ENCODE results near the gene SORL1-AS1.
"Not testable (repeated sequence)": the region's sequence is repeated elsewhere in the genome, so short reads cannot be mapped to it uniquely, and the experiment has no call there.

SORL1-AS1 gene

DNA sequence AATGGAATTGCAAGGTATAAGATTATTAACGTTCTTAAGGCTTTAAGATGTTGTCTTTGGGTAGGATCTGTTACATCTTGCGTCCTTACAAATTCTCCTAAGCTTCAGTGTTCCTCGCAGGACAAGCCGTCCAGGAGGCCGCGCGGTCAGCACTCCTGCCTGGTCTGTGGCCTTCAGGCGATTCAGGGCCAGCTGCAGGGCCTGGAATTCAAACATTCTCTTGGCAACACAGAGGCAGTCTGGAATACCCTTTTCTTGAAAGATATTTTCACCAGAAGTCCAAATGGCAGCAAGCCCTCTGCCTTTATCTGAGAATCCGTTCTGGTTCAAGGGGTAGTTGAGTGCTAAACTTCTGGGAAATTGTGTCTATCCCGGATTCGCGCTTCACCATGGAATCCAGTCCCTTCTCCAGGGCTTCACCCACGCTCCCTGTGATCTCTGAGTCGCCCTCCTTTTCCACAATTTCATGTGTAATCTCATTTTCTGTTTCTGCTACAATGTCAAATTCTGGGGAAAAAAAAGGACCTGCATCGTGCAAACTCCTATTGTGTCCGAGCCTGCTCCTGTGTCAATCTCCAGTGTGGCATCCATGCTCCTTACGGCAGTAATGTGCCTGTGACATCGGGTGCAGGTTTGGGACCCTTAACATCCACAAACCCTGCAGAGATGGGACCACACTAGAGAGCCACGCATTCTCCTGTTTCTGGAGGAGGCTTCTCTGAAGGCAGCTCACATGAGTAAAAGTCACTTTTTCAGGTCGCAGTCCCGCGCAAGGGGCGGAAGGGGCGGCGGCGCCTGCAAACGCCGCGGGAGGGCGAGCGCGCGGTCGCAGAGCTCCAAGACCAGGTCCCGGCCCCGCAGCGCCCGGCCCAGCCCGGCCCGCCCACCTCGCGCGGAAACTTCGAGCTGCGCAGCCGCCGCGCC is 26.0 kb downstream of the SORL1-AS1 start:
- DNase-seq: no peak

DNA sequence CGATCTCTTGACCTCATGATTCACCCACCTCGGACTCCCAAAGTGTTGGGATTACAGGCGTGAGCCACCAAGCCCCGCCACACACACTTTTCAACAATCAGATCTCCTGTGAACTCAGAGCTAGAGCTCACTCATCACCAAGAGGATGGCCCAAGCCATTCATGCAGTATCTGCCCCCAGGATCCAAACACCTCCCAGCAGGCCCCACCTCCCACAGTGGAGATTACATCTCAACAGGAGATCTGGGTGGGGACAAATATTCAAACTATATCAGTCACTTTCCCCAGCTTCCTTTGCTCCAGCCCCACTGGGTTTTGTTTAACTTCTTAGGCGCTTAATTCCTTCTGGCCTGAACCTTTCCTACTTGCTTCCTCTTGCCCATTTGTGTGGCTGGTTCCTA is 26.9 kb downstream of the SORL1-AS1 start:
- no peak for DNase-seq

DNA sequence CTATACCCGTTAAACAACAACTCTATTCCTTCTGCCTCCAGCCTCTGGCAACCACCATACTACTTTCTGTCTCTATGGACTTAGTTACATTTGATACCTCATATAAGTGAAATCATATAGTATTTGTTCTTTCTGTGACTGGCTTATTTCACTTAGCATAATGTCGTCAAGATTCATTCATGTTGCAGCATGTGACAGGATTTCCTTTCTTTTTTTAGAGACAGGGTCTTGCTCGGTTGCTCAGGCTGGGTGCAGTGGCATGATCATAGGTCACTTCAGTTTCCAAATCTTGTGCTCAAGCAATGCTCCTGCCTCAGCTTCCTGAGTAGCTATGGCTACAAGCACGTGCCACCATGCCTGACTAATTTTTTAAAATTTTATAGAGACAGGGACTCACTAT is 30.1 kb downstream of the SORL1-AS1 start:
- DNase-seq: no peak

DNA sequence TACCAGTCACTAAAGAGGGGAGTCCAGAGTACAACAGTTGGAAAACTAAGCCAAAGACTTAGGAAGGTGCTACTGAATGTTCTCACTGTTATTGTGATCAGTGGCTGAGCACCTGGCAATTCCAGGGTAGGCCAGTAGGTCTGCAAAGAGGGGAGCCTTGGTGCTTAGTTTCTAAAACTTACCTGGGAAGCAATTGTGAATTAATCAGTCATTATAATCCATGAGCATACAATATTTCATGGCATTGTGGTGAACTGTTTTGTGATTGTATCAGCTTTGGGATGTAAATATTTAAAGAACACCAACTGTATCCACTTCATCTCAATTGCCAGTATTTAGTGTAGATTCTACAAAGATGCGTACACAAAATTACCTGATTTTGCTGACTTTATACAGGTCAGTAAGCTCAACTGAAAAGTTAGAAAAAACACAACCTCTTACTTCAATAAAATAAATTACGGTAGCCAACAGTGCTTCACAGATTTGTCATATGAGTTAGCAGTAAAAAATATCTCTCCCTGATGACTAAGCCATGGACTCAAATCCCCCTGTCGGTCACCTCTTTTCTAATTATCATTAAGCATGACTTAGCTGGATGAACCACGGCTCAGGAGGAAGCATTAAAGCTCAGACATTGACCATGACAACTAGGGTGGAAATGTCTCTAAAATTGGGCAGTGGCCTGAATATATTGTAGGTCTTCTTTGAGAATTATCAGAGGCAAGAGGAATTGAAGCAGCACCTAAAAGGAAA is 31.4 kb downstream of the SORL1-AS1 start:
- peak; percentile 52 for DNase-seq

DNA sequence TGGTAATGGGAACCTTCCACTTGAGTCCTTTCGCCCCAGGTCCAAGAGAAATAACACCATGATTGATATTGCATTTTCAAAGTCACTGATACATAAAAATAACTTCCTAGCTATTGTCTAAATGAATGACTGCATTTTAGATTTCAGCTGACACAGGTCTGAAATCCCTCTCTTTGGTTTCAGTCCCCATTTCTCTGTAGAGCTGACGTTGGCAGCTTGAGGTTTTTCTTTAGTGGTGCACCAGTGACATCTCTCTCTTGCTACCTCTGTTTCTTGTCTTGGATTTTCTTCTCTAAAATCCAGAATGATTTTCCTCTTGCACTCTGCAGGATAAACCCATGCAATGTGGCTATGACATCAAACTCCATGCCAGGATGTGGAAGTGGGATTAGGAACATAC is 32.4 kb downstream of the SORL1-AS1 start:
- DNase-seq: no peak

DNA sequence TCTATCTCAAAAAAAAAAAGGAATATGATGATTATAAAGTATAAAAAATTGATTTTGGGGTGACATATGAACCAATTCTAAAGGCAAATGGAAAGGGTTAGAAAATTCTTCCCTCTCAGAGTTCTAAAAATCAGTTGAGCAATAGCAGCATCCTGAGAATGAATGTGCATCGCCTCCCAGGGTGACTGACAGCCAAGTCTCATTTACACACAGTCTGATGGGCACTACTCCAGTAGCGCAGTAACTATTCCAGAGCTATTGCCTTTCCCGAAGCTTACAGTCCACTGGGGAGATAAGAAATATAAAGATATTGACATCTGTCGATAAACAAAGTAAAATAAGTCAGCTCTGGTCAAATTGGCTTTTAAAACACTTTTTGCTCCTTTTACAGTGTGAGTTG is 32.9 kb downstream of the SORL1-AS1 start:
- DNase-seq: no peak

DNA sequence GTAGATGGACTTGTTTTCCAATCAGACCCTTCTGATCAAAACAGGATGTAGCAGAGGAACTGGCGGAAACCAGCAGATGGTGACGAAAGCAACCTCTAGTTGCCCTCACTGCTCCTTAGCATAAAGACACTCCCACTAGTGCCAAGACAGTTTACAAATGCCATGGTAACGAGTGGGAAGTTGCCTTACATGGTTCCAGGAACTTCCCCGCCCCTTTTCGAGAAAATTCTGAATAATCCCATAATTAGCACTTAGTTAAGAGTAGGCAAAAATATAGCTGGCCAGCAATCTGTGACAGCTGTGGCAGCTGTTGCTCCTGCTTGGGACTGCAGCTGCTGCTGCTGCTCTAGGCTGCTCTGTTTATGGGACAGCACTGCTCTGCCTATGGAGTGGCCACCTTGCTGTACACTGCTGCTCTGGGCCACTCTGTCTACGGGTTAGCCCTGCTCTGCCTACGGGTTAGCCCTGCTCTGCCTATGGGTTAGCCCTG is 34.1 kb downstream of the SORL1-AS1 start:
- DNase-seq: no peak

DNA sequence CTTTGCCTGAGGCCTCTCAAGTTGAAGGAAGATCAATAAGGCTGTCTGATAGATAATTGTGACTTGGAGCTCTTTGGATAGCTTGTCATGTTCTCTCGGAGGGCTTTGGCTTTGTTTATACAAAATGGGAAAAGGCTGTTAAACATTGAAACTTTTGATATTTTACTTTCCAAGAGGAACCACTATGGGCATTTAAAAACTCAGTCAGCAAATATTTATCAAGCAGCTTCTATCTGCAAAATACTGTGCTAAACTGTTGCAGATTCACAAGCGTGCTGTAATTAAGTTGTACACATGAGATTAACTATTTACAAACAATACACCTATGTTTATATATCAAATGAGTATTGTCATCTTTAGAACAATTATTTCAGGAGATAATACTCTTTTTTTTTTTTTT is 35.2 kb downstream of the SORL1-AS1 start:
- DNase-seq: no peak

DNA sequence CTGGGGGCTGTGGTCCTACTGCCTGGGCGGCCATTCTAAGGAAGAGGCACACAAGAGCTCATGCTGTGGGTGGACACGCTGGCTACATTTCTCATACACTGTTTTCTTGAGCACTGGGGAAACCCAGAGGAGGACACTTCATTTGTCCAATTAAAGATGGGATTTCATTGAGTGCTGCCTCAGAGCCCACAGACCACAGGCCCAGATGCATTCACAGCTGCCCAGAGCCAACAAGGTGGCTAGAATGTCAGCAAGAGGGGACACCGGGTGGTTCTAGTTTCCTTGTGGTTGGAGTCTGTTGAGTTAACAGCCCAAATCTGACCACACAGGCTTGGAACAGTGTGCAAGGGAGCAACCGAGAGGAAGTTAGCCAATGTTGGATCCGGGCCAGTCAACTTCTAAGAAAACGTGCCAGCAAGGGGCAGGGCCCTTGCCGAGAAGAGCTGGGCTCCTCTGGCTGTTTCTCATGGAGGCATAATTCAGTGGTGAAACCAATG is 35.7 kb downstream of the SORL1-AS1 start:
- DNase-seq: peak; percentile 94

DNA sequence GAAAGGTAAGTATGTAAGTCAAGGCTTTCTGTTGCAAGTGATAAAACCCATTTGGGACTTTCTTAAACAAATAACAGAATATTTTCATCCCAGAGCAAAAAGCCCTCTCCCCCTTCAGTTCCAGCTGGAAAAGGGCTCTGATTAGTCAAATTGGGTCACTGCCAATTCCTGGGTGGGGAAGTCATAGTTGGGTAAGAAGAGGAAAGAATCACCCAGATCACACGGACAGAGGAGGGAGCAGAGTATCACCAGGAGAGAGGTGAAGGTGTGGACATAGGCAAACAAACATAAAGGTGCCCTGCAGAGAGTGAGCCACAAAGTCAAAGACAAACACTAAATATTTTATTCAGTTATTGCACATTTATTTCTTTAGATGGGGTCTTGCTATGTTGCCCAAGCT is 36.9 kb downstream of the SORL1-AS1 start:
- peak; percentile 66 for DNase-seq

DNA sequence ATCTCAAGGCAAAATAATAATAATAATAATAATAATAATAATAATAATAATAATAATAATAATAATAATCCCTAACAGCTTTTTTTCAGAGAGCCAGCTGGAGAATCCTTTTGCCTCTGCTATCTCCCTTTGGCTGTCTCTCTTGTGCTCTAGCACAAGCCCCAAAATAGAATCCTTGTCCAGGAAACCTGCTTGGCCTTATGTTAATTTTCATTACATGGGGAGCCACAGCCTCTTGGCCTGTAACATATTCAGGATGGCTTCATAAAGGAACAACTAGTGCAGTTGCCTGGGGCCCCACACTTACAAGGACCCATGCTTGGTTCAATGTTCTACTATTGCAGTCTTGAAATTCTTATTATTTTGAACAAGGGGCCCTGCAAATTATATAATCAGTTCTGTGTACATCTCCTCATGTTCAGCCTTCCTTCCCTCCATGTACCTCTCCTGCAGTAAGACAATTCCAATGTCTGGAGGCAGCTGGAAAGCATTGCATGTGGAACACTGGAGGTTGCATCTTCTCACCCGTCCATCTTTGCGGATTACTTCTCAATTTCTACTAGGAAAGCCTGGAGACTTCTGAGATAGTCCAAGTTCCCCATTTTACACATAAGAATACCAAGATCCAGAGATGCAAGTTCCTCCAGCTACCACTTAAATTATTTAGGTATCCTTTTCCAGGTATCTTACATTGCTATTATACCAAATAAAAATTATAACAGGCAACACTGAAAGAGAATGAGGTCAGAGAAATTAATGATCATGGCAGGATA is 38.4 kb downstream of the SORL1-AS1 start:
- DNase-seq: no peak

DNA sequence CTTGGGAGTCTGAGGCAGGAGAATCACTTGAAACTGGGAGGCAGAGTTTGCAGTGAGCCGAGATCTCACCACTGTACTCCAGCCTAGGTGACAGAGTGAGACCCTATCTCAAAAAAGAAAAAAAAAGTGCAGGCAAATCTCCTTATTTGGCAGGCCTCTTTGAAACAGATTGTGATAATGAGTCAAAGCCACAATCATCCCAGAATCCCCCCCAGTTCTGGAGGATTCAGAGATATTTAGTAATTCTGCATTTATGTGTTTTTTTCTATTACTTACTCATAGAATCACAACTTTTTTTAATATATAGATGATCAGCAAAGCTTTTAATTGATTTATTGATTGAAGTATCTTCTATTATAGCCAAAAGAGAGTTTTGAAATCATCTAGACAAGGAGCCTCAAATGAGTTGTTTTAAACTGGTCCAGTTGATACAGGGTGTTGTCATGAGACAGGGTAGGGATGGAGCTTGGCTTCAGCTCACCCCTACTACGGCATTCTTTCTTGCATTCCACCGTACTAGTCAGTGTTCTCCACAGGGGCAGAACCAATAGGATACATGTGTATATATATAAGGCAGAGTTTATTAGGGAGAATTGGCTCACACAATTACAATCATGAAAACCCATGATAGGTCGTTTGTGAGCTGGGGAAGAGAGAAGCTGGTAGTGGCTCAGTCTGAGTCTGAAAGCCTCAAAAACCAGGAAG is 39.9 kb downstream of the SORL1-AS1 start:
- DNase-seq: peak; percentile 76

DNA sequence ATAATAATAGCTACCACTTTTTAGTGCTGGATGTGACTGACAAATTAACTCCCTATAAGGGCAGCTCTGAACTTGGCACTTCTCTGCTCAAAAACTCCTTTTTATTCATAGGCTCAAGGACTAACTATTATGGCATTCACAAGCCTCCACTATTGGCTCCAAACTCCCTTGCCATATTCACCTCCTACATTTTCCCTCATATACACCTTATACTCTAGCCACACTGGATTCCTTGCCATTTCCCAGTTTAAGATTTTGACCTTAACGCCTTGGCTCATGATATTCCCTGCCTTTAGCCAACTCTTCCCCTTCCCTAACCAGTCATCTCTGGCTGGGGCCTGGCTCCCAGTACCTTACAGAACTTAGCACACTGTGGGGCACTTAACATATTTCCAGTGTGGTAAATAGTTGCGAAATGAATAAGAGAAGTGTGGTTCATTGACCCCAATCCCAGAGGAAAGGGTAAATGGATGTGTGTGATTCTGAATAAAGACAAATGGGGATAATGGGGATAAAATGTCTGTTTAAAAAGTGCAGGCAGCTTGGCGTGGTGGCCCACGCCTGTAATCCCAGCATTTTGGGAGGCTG is 40.7 kb downstream of the SORL1-AS1 start:
- DNase-seq: peak; percentile 54

DNA sequence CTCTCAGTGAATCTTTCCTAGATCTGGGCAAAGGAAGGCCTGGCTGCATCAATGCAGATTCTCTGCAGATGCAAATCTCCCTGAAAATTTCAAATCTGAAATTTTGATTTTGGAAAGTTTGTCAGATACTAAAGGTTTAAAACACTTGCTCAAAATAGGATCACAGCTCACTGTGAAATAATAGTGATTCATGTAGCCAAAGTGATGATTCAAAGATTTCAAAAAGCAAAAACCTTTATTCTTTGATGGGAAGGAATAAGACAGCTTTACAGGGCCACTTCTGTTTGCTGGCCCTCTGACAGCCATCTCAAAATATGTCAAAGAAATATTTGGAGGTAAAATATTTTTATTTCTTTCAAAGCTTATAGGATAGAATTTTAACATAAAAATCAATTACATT is 41.4 kb downstream of the SORL1-AS1 start:
- not testable (repeated sequence) for DNase-seq

DNA sequence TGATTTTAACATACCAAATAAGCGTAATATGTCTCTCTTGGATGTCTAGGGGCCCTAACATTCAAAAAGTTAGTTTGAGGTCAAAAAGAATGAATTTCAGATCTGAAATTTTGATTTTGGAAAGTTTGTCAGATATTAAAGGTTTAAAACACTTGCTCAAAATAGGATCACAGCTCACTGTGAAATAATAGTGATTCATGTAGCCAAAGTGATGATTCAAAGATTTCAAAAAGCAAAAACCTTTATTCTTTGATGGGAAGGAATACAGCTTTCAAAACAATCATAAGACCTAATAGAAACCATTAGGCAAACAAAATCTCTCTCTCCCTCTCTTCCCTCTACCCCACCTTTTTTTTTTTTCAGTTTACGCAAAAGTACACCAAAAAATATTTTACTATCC is 42.7 kb downstream of the SORL1-AS1 start:
- not testable (repeated sequence) for DNase-seq

DNA sequence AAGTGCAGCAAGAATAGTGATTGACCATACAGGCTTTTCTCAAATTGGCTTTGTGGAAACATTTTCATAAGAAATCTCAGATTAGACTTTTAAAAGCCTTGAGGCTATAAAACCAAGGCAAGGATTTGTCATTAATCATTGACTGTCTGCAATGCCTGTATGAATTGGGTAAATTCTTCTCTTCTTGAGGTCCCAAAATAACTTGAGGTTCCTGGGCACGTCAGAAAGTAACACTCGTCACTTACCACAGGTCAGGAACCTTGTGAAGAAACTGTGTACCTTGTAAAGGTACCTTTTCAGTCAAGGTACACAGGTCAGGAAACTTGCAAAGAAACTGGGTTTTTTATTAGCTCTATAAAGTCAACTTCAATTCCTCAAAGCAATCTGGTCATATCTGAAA is 43.9 kb downstream of the SORL1-AS1 start:
- no peak for DNase-seq

DNA sequence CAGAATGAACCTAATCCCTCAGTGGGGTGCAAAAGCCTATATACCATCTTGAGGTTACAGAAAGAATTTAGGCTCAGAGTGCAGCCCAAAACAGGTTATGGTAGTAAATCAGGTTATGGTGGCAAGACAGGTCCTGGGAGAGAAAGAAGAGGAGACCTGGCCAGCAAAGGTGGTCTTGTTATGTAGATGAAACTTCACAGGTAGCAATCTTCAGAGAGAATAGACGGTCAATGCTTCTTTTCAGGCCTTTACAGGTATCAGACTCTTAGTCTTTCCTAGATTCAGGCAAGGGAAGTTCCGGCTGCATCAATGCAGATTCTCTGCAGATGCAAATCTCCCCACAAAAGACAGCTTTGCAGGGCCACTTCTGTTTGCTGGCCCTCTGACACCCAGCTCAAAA is 46.5 kb downstream of the SORL1-AS1 start:
- no peak for DNase-seq

DNA sequence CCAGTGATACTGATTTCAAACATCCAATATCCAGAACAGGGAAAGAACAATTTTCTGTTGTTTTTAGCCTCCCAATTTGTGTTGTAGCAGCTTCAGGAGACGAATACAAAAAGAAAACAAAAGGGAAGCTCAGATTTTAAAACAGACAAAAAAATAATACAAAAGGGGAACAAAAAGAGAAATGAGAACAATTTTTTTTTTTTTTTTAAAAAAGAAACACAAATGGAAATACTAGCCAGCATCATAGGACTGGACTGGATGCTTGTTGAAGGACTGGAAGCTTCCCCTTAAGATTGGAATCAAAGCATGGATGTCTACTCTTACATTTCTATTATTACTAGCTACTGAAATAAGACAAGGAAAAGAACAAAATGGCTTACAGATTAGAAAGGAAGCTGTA is 47.1 kb downstream of the SORL1-AS1 start:
- no peak for DNase-seq

DNA sequence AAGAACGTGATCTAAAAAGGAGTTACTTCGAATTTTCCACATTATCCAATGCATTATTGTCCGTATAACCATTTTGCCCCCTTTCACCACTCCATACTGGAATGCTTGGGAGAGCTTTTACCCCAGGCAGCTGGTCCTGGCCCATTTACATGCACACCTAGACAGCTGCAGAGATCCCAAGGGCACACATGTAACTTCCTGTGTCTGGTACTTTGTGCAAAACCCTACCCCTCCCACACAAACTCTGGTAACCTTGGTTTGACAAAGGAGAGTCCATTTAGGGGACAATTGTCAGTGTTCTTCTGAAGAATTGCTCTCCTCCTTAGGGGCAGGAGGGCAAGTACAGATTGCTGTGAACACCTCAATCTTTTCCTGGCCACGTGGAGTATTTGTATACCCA is 58.0 kb downstream of the SORL1-AS1 start:
- no peak for DNase-seq

DNA sequence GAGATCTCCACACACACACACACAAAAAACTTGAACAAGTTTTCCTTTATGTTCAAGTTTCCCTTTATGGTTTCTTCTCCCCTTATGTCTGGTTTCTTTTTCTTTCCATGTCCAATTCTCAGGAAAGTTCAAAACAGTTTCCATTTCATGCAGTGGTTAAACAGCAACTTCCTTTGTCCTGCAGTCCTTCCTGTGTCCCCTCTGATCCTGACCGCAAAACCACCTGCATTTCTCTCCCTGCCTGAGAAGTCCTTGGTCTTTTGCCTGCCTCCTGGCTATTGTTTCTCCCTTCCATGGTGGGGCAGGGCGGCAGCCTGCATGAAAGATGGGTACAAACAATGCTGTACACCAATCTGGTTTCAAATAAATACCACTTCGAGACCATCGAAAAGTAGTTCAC is 58.9 kb downstream of the SORL1-AS1 start:
- no peak for DNase-seq

DNA sequence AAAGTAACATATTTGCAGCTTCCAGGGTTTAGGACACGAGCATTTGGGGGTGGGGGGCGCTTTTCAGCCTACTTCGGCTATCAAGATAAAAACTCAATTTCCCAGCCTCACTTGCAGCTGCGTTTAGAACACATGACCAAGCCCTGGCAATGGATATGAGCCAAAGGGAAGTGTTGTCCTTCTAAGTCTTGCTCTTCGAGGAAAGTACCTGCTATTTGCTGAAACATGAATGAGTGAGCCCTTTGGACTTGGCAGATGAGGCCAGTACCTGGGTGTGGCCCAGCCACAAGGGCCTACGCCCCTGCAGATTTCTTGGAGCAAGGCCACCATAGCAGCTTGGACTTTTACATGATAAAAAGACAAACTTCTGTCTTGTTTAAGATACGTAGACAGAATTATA is 60.9 kb downstream of the SORL1-AS1 start:
- no peak for DNase-seq

DNA sequence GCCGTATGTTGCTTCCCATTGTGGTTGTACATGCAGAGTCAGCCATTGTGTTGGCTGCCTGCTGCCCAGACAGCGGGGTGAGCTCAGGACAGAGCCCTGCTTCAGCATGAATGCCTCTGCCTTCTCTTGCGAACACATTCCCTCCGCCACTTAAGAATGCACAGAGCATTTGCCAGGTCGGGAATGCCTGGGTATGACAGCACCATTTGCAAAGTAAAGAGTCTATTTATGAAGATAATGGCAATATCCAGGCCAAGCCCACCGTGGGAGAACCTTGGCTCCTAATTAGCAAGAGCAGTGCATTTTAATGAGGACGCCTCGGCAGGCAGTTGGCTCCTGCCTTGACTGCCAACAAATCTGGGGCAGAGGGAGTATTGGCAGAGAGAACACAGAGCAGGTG is 63.1 kb downstream of the SORL1-AS1 start:
- DNase-seq: no peak
